Caco-2 (cell line): ENCODE data around the gene DCAF4. TPM values are rescaled to one million over a fixed set of nuclear protein-coding genes. Genes with fewer than 3 reads are reported as not detected.

ENCODE experiments used
- BruUV-seq: library from RNA; stranded (reverse); fragments of 400-500 nt; replicated peaks from 2 replicates; lab custom pipeline; 2021; lab: Mats Ljungman, UMichigan
- CTCF ChIA-PET: fragments of 300-600 bp; sonication (Branson Sonifier 250); formaldehyde crosslinking; loops from one replicate; lab custom pipeline; 2022; ENCODE audit warnings: antibody characterized with exemption; lab: Charles Lee
- POLR2A ChIA-PET: fragments of 300-600 bp; sonication (Branson Sonifier 250); formaldehyde crosslinking; loops from one replicate; lab custom pipeline; 2022; ENCODE audit warnings: antibody characterized with exemption; lab: Charles Lee
- DNase-seq, 2 experiments: peaks; one replicate each; pipeline versions ENCODE4 v3.0.0 to v3.0.0-alpha.2; 2020 to 2022
- H3K27me3 ChIP-seq: replicated peaks from 2 replicates; pipeline ENCODE4 v1.6.0; 2011; ENCODE audit warnings: low read length; ENCODE audit not compliant: control insufficient read depth, insufficient read depth
- H3K36me3 ChIP-seq: 2 replicates; pipeline ENCODE4 v1.5.1; 2011; ENCODE audit warnings: low read length; ENCODE audit not compliant: control insufficient read depth, insufficient read depth
- H3K4me1 ChIP-seq: fragments of 250-450 bp; sonication (Bioruptor Pico); 2 replicates; pipeline ENCODE4 v1.5.1; 2020; ENCODE audit warnings: mild to moderate bottlenecking
- H3K4me3 ChIP-seq: 2 replicates; pipeline ENCODE4 v1.5.1; 2011; ENCODE audit warnings: low read depth, mild to moderate bottlenecking, control low read depth, low read length
- H3K9me3 ChIP-seq: fragments of 250-450 bp; sonication (Bioruptor Pico); 2 replicates; pipeline ENCODE4 v1.5.1; 2020; ENCODE audit warnings: mild to moderate bottlenecking, moderate library complexity
- H3K27ac Mint-ChIP-seq: one replicate; pipeline ENCODE4 v1.8.0; 2022; ENCODE audit warnings: mixed read lengths; ENCODE audit not compliant: unreplicated experiment
- H3K27me3 Mint-ChIP-seq: one replicate; pipeline ENCODE4 v1.8.0; 2022; ENCODE audit warnings: mixed read lengths; ENCODE audit not compliant: insufficient read depth, unreplicated experiment
- H3K36me3 Mint-ChIP-seq: one replicate; pipeline ENCODE4 v1.8.0; 2022; ENCODE audit warnings: mild to moderate bottlenecking, mixed read lengths; ENCODE audit not compliant: insufficient read depth, unreplicated experiment
- H3K4me1 Mint-ChIP-seq: one replicate; pipeline ENCODE4 v1.8.0; 2022; ENCODE audit warnings: low read depth, mixed read lengths; ENCODE audit not compliant: unreplicated experiment
- H3K4me3 Mint-ChIP-seq: one replicate; pipeline ENCODE4 v1.8.0; 2022; ENCODE audit warnings: mild to moderate bottlenecking, moderate library complexity, mixed read lengths; ENCODE audit not compliant: unreplicated experiment
- H3K9me3 Mint-ChIP-seq: one replicate; pipeline ENCODE4 v1.8.0; 2022; ENCODE audit warnings: mixed read lengths; ENCODE audit not compliant: unreplicated experiment
- intact Hi-C: fragments of 100-400 bp; cut with micrococcal nuclease; formaldehyde crosslinking; loops from one replicate; pipeline ENCODE4 v1.10.0; 2022; ENCODE audit not compliant: unreplicated experiment
- total RNA-seq: library from RNA; stranded (reverse); gene quantifications from 2 replicates; pipeline ENCODE4 v1.2.3, GENCODE V29; 2022
- TF ChIP-seq, protein P1 (sequence below), 2 experiments: fragments of 200-600 bp in 1 of 2; IDR thresholded peaks; 1 replicate in 1 of 2; 2 replicates in 1 of 2; pipeline versions ENCODE4 v1.5.1 to v1.8.0; 2011 to 2022; ENCODE audit warnings: antibody characterized with exemption in 1 of 2, control low read depth in 1 of 2, inconsistent platforms in 1 of 2, low read depth in 1 of 2, low read length in 1 of 2, mild to moderate bottlenecking in 1 of 2, moderate library complexity in 1 of 2; ENCODE audit not compliant: insufficient read depth in 1 of 2, severe bottlenecking in 1 of 2, unreplicated experiment in 1 of 2

Gene DCAF4
- total RNA-seq, 1 experiment from 2014 or later, result 21.1 TPM

DNA sequence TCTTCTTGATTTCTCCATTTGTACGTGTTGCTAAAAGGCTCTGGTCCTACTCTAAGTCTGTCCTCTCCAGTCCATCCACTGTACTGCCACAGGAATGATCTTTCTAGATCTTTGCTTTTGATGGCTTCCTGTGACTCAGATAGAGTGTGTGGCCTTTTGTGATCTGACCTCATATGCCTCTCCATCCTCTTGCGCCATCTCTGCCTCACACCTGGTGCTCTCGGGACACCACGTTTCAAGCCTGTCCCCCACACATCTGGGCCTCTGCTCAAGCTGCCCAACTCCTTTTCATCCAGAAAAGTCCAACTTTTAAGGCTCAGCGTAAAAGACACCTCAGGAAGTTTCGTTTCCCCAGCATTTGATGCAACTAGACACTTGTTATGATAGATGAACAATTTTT is 39.0 kb downstream of the DCAF4 start:
- TF ChIP-seq, protein P1, sequence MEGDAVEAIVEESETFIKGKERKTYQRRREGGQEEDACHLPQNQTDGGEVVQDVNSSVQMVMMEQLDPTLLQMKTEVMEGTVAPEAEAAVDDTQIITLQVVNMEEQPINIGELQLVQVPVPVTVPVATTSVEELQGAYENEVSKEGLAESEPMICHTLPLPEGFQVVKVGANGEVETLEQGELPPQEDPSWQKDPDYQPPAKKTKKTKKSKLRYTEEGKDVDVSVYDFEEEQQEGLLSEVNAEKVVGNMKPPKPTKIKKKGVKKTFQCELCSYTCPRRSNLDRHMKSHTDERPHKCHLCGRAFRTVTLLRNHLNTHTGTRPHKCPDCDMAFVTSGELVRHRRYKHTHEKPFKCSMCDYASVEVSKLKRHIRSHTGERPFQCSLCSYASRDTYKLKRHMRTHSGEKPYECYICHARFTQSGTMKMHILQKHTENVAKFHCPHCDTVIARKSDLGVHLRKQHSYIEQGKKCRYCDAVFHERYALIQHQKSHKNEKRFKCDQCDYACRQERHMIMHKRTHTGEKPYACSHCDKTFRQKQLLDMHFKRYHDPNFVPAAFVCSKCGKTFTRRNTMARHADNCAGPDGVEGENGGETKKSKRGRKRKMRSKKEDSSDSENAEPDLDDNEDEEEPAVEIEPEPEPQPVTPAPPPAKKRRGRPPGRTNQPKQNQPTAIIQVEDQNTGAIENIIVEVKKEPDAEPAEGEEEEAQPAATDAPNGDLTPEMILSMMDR (IDR thresholded peaks at IDR 0.05; ENCODE audit: insufficient read depth in 1 of 2, low read depth in 1 of 2, low read length in 1 of 2, severe bottlenecking in 1 of 2, unreplicated experiment in 1 of 2), result no peak
- BruUV-seq, result no TSS peak
- no peaks in the 10 kb centered on the region for H3K27me3 Mint-ChIP-seq
- no peaks in the 10 kb centered on the region for H3K9me3 ChIP-seq
- no peak overlapping the region for H3K4me3 ChIP-seq
- H3K4me1 ChIP-seq, result no peaks in the 10 kb centered on the region
- H3K9me3 Mint-ChIP-seq, result no peaks in the 10 kb centered on the region
- no peak for DNase-seq
- intact Hi-C loops, result no loop called here
- ChIA-PET CTCF (no interaction called here), POLR2A (no interaction called here)
- no peaks in the 10 kb centered on the region for H3K36me3 ChIP-seq
- H3K4me1 Mint-ChIP-seq, result no peaks in the 10 kb centered on the region
- H3K4me3 Mint-ChIP-seq, result no peak overlapping the region
- H3K36me3 Mint-ChIP-seq, result peaks cover 19% of the 10 kb centered on the region
- no peaks in the 10 kb centered on the region for H3K27me3 ChIP-seq
- H3K27ac Mint-ChIP-seq, result no peak overlapping the region

DNA sequence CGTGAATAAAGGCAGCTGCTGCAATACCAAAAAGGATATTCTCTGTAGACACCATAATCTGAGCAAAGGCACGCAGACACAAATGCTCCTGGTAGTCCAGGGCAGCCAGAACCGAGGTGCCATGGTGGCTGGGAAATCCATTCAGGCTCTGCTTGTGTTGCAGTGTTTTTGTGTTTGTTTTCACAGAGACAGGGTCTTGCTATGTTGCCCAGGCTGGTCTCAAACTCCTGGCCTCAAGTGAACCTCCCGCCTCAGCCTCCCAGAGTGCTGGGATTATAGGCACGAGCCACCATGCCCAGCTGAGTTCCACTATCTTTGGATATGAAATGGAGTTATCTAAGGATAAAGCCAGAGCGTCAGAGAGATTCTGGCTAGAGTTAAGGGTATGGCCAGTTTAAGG is 39.8 kb downstream of the DCAF4 start:
- CTCF ChIA-PET, result no interaction called here
- BruUV-seq, result no TSS peak
- Mint-ChIP-seq H3K27ac (no peak overlapping the region), H3K9me3 (no peaks in the 10 kb centered on the region), H3K36me3 (peaks cover 13% of the 10 kb centered on the region), H3K27me3 (no peaks in the 10 kb centered on the region), H3K4me1 (no peaks in the 10 kb centered on the region), H3K4me3 (no peak overlapping the region)
- no peak for DNase-seq
- Histone ChIP-seq H3K36me3 (no peaks in the 10 kb centered on the region), H3K4me3 (no peak overlapping the region), H3K4me1 (no peaks in the 10 kb centered on the region), H3K9me3 (no peaks in the 10 kb centered on the region), H3K27me3 (no peaks in the 10 kb centered on the region)
- POLR2A ChIA-PET, result no interaction called here
- intact Hi-C loops, result no loop called here
- TF ChIP-seq, protein P1 (IDR thresholded peaks at IDR 0.05; ENCODE audit: insufficient read depth in 1 of 2, low read depth in 1 of 2, low read length in 1 of 2, severe bottlenecking in 1 of 2, unreplicated experiment in 1 of 2), result no peak

DNA sequence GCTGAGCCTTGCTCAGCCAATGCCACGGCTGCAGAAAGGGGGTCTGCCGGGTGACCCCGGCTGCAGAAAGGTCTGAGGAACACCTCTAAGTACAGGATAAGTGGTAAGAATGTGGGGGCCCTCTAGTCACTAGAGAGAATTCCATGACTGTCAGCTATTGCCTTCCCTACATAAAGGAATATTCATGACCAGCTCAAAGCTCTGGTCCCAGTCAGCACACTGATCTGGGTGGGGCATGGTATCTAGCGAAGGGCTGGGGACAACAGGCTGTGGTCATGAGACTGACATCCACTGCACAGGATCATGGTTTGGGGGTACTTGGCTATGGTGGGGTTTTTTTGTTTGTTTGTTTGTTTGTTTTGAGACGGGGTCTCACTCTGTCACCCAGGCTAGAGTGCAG is 42.1 kb downstream of the DCAF4 start:
- no peak overlapping the region for H3K27ac Mint-ChIP-seq

More for the DNA sequence above, 42.1 kb downstream of the DCAF4 start:
- H3K4me1 ChIP-seq, result no peaks in the 10 kb centered on the region
- CTCF ChIA-PET, result interaction anchor here (0.5 kb wide), 1 partner anchor 81 kb away, joined by 3 read pairs; no protein-coding TSS in a partner anchor
- DNase-seq, result no peak
- H3K9me3 Mint-ChIP-seq, result no peaks in the 10 kb centered on the region
- H3K4me3 Mint-ChIP-seq, result no peak overlapping the region
- H3K36me3 Mint-ChIP-seq, result peaks cover 6% of the 10 kb centered on the region
- no peaks in the 10 kb centered on the region for H3K9me3 ChIP-seq
- TF ChIP-seq, protein P1 (IDR thresholded peaks at IDR 0.05; ENCODE audit: insufficient read depth in 1 of 2, low read depth in 1 of 2, low read length in 1 of 2, severe bottlenecking in 1 of 2, unreplicated experiment in 1 of 2), result no peak
- POLR2A ChIA-PET, result no interaction called here
- no peaks in the 10 kb centered on the region for H3K27me3 Mint-ChIP-seq
- no TSS peak for BruUV-seq
- H3K27me3 ChIP-seq, result no peaks in the 10 kb centered on the region
- no peaks in the 10 kb centered on the region; the same call in 1 of the 2 replicates for H3K36me3 ChIP-seq
- H3K4me1 Mint-ChIP-seq, result no peaks in the 10 kb centered on the region
- H3K4me3 ChIP-seq, result no peak overlapping the region
- intact Hi-C loops, result no loop called here
